ENCODE measurements around the gene ELOVL5.
"Not testable (repeated sequence)": the region's sequence is repeated elsewhere in the genome, so short reads cannot be mapped to it uniquely, and the experiment has no call there.

ELOVL5 gene

GRCh38 chr6:53360093-53360912 lies 11.6 kb upstream of the ELOVL5 start:
- H3K4me3 ChIP-seq (ENCODE audit: low read depth, low read length), result no peak overlapping the region
- DNase-seq (ENCODE audit: low read depth), result no peak

- no peak for DNase-seq (ENCODE audit: low read depth)
- H3K4me3 ChIP-seq (ENCODE audit: low read depth, low read length), result peak overlapping the region; percentile 38
Measured at GRCh38 chr6:53359843-53360092, 11.0 kb upstream of the ELOVL5 start.

- peak; percentile 94 for DNase-seq (ENCODE audit: low read depth)
- H3K4me3 ChIP-seq (ENCODE audit: low read depth, low read length), result peak overlapping the region; percentile 43
Measured at GRCh38 chr6:53359095-53359842, 10.5 kb upstream of the ELOVL5 start.

GRCh38 chr6:53358440-53359094 lies 9.8 kb upstream of the ELOVL5 start:
- H3K4me3 ChIP-seq (ENCODE audit: low read depth, low read length), result peak overlapping the region; percentile 43
- no peak for DNase-seq (ENCODE audit: low read depth)

- DNase-seq (ENCODE audit: low read depth), result no peak
- no peak overlapping the region for H3K4me3 ChIP-seq (ENCODE audit: low read depth, low read length)
Measured at GRCh38 chr6:53357576-53358360, 9.0 kb upstream of the ELOVL5 start.

- no peak overlapping the region for H3K4me3 ChIP-seq (ENCODE audit: low read depth, low read length)
- no peak for DNase-seq (ENCODE audit: low read depth)
Measured at GRCh38 chr6:53353624-53354023, 4.9 kb upstream of the ELOVL5 start.

- DNase-seq (ENCODE audit: low read depth), result no peak
- no peak overlapping the region for H3K4me3 ChIP-seq (ENCODE audit: low read depth, low read length)
Measured at GRCh38 chr6:53352360-53352759, 3.6 kb upstream of the ELOVL5 start.

- DNase-seq (ENCODE audit: low read depth), result no peak
- peak overlapping the region; percentile 86 for H3K4me3 ChIP-seq (ENCODE audit: low read depth, low read length)
Measured at GRCh38 chr6:53349209-53349693, 501 bp upstream of the ELOVL5 start.

- peak overlapping the region; percentile 86 for H3K4me3 ChIP-seq (ENCODE audit: low read depth, low read length)
- no peak for DNase-seq (ENCODE audit: low read depth)
Measured at GRCh38 chr6:53347921-53348370, 804 bp downstream of the ELOVL5 start.

- DNase-seq (ENCODE audit: low read depth), result no peak
Measured at GRCh38 chr6:53347250-53347920, 1.4 kb downstream of the ELOVL5 start.

GRCh38 chr6:53346049-53346448 lies 2.7 kb downstream of the ELOVL5 start:
- H3K4me3 ChIP-seq (ENCODE audit: low read depth, low read length); DNase-seq (ENCODE audit: low read depth): not testable (repeated sequence)

More at GRCh38 chr6:53347250-53347920, 1.4 kb downstream of the ELOVL5 start:
- H3K4me3 ChIP-seq (ENCODE audit: low read depth, low read length), result peak overlapping the region; percentile 86

GRCh38 chr6:53344969-53345368 lies 3.8 kb downstream of the ELOVL5 start:
- no peak for DNase-seq (ENCODE audit: low read depth)
- H3K4me3 ChIP-seq (ENCODE audit: low read depth, low read length), result no peak overlapping the region

- no peak overlapping the region for H3K4me3 ChIP-seq (ENCODE audit: low read depth, low read length)
- no peak for DNase-seq (ENCODE audit: low read depth)
Measured at GRCh38 chr6:53343092-53343491, 5.7 kb downstream of the ELOVL5 start.

- no peak overlapping the region for H3K4me3 ChIP-seq (ENCODE audit: low read depth, low read length)
- no peak for DNase-seq (ENCODE audit: low read depth)
Measured at GRCh38 chr6:53342217-53342616, 6.5 kb downstream of the ELOVL5 start.

GRCh38 chr6:53340536-53340935 lies 8.2 kb downstream of the ELOVL5 start:
- no peak overlapping the region for H3K4me3 ChIP-seq (ENCODE audit: low read depth, low read length)
- no peak for DNase-seq (ENCODE audit: low read depth)

GRCh38 chr6:53339424-53339823 lies 9.3 kb downstream of the ELOVL5 start:
- no peak for DNase-seq (ENCODE audit: low read depth)
- H3K4me3 ChIP-seq (ENCODE audit: low read depth, low read length), result no peak overlapping the region

- no peak overlapping the region for H3K4me3 ChIP-seq (ENCODE audit: low read depth, low read length)
- no peak for DNase-seq (ENCODE audit: low read depth)
Measured at GRCh38 chr6:53338304-53338703, 10.4 kb downstream of the ELOVL5 start.

GRCh38 chr6:53336070-53336469 lies 12.7 kb downstream of the ELOVL5 start:
- no peak overlapping the region for H3K4me3 ChIP-seq (ENCODE audit: low read depth, low read length)
- DNase-seq (ENCODE audit: low read depth), result no peak
